ENCODE data around the gene CACNA1E. TPM values are rescaled to one million over a fixed set of nuclear protein-coding genes. Genes with fewer than 3 reads are reported as not detected.

The CACNA1E gene
- total and polyA plus RNA-seq, 2 of the 4 experiments (the other 2 are of a cell fraction) = not detected

DNA sequence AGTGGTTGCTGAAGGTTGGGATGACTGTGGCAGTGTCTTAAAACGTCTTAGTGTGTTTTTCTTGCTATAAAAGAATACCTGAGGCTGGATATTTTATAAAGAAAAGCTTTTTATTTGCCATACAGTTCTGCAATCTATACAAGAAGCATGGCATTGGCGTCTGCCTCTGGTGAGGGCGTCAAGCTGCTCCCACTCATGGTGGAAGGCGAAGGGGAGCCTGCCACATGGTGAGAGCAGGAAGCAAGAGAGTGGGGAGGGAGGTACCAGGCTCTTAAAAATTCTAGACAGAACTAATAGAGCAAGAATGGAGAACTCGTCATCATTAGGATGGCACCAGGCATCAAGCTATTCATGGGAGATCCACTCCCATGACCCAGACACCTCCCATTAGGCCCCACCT is 140.5 kb downstream of the CACNA1E start:
- H3K4ac ChIP-seq (ENCODE audit: low read depth, low read length) = no peak overlapping the region
- CTCF ChIA-PET = no interaction called here
- no peaks in the 10 kb centered on the region for H3K79me1 ChIP-seq (ENCODE audit: low read depth in 1 of 2, low read length in 2 of 2)
- H2BK20ac ChIP-seq (ENCODE audit: low read depth, low read length) = no peak overlapping the region
- no peak overlapping the region for H2AFZ ChIP-seq (replicated peaks; ENCODE audit: low read length, poor library complexity)
- no peak overlapping the region for H3K23ac ChIP-seq (ENCODE audit: low read depth, low read length)
- BruUV-seq (replicated peaks) = no TSS peak
- no peak for DNase-seq
- H3K4me2 ChIP-seq (ENCODE audit: low read depth, low read length) = no peak overlapping the region
- no peak overlapping the region for H3K27ac ChIP-seq (ENCODE audit: insufficient read depth, low read length)
- H2AK9ac ChIP-seq (replicated peaks; ENCODE audit: low read depth, low read length, poor library complexity) = no peak overlapping the region
- H3K4me1 ChIP-seq (ENCODE audit: control insufficient read depth, insufficient read depth, low read length) = no peaks in the 10 kb centered on the region
- H3K9ac ChIP-seq (ENCODE audit: low read depth, low read length) = no peak overlapping the region
- POLR2A ChIA-PET (ENCODE audit: unreplicated experiment) = no interaction called here
- H4K8ac ChIP-seq (ENCODE audit: low read depth in 2 of 2, low read length in 2 of 2) = no peak overlapping the region
- dilution Hi-C loops (cut with HindIII; ENCODE audit: low sequenced_read_pairs, unreplicated experiment) (no loop called here), in situ Hi-C loops (cut with MboI; ENCODE audit: low sequenced_read_pairs) (no loop called here), intact Hi-C loops (cut with micrococcal nuclease) (no loop called here)
- no peak overlapping the region for H3K18ac ChIP-seq (ENCODE audit: low read depth, low read length)
- H2BK120ac ChIP-seq (ENCODE audit: low read depth, low read length) = no peak overlapping the region
- H3K36me3 ChIP-seq (ENCODE audit: control insufficient read depth, insufficient read depth, low read length) = no peaks in the 10 kb centered on the region
- H3K9me1 ChIP-seq (ENCODE audit: insufficient read depth, low read length) = no peaks in the 10 kb centered on the region
- H2BK15ac ChIP-seq (ENCODE audit: low read depth, low read length) = no peak overlapping the region
- no peaks in the 10 kb centered on the region for H4K20me1 ChIP-seq (ENCODE audit: insufficient read depth, low read length)
- no peaks in the 10 kb centered on the region for H3K27me3 ChIP-seq (ENCODE audit: control insufficient read depth, insufficient read depth, low read length)
- H4K5ac ChIP-seq (ENCODE audit: low read depth, low read length) = no peak overlapping the region
- no peak overlapping the region for H4K91ac ChIP-seq (ENCODE audit: insufficient read depth, low read depth, low read length)
- no peak for ATAC-seq (ENCODE audit: low read depth)
- WGBS, 2 experiments (ENCODE audit: extremely low coverage in 2 of 2, insufficient read length in 1 of 2) = 20% methylated on average over 1 of the region's 5 CpGs; no CpG with 5 or more reads in 1 of the 2 experiments
- H2BK5ac ChIP-seq (ENCODE audit: low read depth, low read length, poor library complexity, severe bottlenecking) = no peak overlapping the region
- H3K4me3 ChIP-seq (ENCODE audit: insufficient read depth, low read depth, low read length) = no peak overlapping the region
- no peak overlapping the region for H3K14ac ChIP-seq (replicated peaks; ENCODE audit: low read depth, low read length)
- peaks cover 3% of the 10 kb centered on the region; the same call in 1 of the 2 replicates for H3K9me3 ChIP-seq (ENCODE audit: control insufficient read depth, insufficient read depth, low read length)
- no peak overlapping the region for H3K56ac ChIP-seq (ENCODE audit: extremely low read depth, insufficient read depth, low read length)
- TF ChIP-seq, protein P1, sequence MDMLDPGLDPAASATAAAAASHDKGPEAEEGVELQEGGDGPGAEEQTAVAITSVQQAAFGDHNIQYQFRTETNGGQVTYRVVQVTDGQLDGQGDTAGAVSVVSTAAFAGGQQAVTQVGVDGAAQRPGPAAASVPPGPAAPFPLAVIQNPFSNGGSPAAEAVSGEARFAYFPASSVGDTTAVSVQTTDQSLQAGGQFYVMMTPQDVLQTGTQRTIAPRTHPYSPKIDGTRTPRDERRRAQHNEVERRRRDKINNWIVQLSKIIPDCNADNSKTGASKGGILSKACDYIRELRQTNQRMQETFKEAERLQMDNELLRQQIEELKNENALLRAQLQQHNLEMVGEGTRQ (IDR thresholded peaks at IDR 0.05; ENCODE audit: low read depth, low read length) = no peak
- TF ChIP-seq BHLHE40 (IDR thresholded peaks at IDR 0.05; ENCODE audit: low read depth, low read length) (no peak), SMC3 (IDR thresholded peaks at IDR 0.05; ENCODE audit: low read depth, low read length) (no peak), CEBPB (IDR thresholded peaks at IDR 0.05; ENCODE audit: low read depth, low read length) (no peak), CHD1 (IDR thresholded peaks at IDR 0.05; ENCODE audit: low read depth, low read length) (no peak), RAD21 (IDR thresholded peaks at IDR 0.05; ENCODE audit: low read length) (no peak), FOS (IDR thresholded peaks at IDR 0.05; ENCODE audit: low read depth, low read length) (no peak), NFE2L2 (IDR thresholded peaks at IDR 0.05; ENCODE audit: low read depth, low read length) (no peak)
- no peak overlapping the region for H2AK5ac ChIP-seq (ENCODE audit: low read depth, low read length)

Data from IMR-90 (cell line).